Measurements from ENCODE around the gene KLHL17. TPM values are rescaled to one million over a fixed set of nuclear protein-coding genes. Genes with fewer than 3 reads are reported as not detected.
"Not testable (repeated sequence)": the region's sequence is repeated elsewhere in the genome, so short reads cannot be mapped to it uniquely, and the experiment has no call there.

Gene KLHL17
- total RNA-seq, 2 donors from 2014 or later = 10.9 to 24.5 TPM

DNA sequence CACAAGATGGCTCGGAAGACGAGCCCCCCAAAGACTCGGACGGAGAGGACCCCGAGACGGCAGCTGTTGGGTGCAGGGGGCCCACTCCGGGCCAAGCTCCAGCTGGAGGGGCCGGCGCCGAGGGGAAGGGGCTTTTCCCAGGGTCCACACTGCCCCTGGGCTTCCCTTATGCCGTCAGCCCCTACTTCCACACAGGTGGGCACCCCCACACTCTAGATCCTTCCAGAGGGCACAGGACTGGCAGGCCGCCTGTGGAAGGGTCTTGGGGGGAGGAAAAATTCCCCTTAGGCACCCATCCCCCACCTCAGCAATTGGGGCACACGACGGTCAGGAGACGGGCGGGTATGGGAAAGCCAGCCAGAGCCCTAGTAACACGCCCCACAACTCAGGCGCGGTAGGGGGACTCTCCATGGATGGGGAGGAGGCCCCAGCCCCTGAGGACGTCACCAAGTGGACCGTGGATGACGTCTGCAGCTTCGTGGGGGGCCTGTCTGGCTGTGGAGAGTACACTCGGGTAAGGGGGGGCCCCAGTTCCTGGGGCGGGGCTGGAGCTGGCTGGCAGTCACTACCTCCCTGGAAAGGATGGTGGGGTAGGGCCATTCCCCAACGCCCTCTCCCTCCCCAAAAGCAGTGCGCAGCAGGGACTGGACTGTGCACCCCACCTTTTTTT, 17.4 kb upstream of the KLHL17 start:
- intact Hi-C loops (cut with DNase I) = no loop called here
- H3K27ac ChIP-seq = peak overlapping the region; percentile 30 to 41
- H3K4me1 ChIP-seq (replicated peaks) = peaks cover 18% of the 10 kb centered on the region
- peaks cover 0 to 11% of the 10 kb centered on the region in 2 donors for H3K36me3 ChIP-seq
- H3K9me3 ChIP-seq = no peaks in the 10 kb centered on the region
- H3K4me3 ChIP-seq = peak overlapping the region; percentile 21 to 31
- WGBS = 16% methylated on average over 27 of the region's 27 CpGs
- no peaks in the 10 kb centered on the region for H3K27me3 ChIP-seq (replicated peaks; ENCODE audit: insufficient read depth)
- TF ChIP-seq POLR2A (IDR thresholded peaks at IDR 0.05) (no peak), POLR2AphosphoS5 (IDR thresholded peaks at IDR 0.05) (no peak), CTCF (IDR thresholded peaks at IDR 0.05) (no peak)
- DNase-seq (ENCODE audit: low spot score) = no peak

GRCh38 chr1:943545-944340, 16.6 kb upstream of the KLHL17 start:
- Histone ChIP-seq H3K9me3 (no peaks in the 10 kb centered on the region), H3K27ac (peak overlapping the region; percentile 5 to 17), H3K36me3 (peaks cover 2 to 19% of the 10 kb centered on the region in 2 donors), H3K4me3 (no peak overlapping the region), H3K4me1 (replicated peaks) (peaks cover 18% of the 10 kb centered on the region), H3K27me3 (replicated peaks; ENCODE audit: insufficient read depth) (no peaks in the 10 kb centered on the region)
- 74% methylated on average over 26 of the region's 27 CpGs for WGBS
- DNase-seq (ENCODE audit: low spot score) = no peak
- TF ChIP-seq POLR2A (IDR thresholded peaks at IDR 0.05) (no peak), POLR2AphosphoS5 (IDR thresholded peaks at IDR 0.05) (no peak), CTCF (IDR thresholded peaks at IDR 0.05) (no peak)
- intact Hi-C loops (cut with DNase I) = no loop called here

DNA sequence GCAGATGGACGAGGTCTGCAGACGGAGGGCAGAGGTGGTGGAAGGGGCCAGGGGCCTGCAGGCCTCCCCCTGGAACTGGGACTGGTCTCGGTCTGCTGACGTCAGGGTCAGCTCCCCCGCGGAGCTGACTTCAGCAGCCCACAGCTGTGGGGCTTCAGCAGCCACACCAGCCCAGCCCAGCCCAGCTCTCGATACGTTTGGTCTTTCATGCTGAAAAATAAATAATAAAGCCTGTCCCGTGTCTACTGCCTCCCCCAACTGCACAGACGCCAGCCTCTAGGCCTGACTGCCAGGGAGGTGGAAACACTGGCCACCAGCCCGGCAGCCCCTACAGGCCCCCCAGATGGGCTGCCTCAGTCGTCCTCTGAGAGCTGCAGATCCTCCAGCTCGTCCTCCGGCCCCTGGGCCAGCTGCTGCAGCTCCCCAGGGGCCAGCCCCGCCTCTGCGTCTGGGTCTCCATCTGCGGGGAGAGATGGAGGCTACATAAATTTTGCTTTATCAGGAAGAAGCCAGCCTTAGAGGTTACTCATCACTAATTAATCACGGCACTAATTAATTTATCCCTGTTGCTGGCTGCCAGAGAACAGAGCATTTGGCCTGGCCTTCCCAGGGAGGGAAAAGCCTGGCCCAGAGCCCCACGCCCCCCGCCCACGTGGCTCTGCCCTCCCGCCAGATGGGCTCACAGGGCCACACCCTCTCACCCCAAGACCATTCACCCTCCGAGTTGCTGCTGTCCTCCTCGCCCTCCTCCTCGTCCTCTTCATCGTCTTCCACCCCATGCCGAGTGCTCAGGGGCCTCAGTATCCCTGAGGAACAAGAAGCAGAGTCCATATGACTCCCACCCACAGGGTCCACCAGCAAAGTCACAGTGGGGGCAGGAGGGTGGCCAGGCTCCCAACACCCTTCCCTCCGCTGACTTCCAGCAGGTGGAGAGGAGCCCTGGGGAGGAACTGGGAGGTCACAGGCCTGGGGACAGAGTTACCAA, 15.8 kb upstream of the KLHL17 start:
- TF ChIP-seq POLR2A (IDR thresholded peaks at IDR 0.05) = no peak
- no peak for TF ChIP-seq CTCF (IDR thresholded peaks at IDR 0.05)
- no peak for TF ChIP-seq POLR2AphosphoS5 (IDR thresholded peaks at IDR 0.05)
- WGBS = 60% methylated on average over 28 of the region's 28 CpGs
- Histone ChIP-seq H3K4me1 (replicated peaks) (peaks cover 18% of the 10 kb centered on the region), H3K9me3 (no peaks in the 10 kb centered on the region), H3K27me3 (replicated peaks; ENCODE audit: insufficient read depth) (no peaks in the 10 kb centered on the region), H3K27ac (peak overlapping the region; percentile 5 to 17), H3K36me3 (peaks cover 9 to 20% of the 10 kb centered on the region in 2 donors), H3K4me3 (no peak overlapping the region)
- intact Hi-C loops (cut with DNase I) = no loop called here
- no peak for DNase-seq (ENCODE audit: low spot score)

DNA sequence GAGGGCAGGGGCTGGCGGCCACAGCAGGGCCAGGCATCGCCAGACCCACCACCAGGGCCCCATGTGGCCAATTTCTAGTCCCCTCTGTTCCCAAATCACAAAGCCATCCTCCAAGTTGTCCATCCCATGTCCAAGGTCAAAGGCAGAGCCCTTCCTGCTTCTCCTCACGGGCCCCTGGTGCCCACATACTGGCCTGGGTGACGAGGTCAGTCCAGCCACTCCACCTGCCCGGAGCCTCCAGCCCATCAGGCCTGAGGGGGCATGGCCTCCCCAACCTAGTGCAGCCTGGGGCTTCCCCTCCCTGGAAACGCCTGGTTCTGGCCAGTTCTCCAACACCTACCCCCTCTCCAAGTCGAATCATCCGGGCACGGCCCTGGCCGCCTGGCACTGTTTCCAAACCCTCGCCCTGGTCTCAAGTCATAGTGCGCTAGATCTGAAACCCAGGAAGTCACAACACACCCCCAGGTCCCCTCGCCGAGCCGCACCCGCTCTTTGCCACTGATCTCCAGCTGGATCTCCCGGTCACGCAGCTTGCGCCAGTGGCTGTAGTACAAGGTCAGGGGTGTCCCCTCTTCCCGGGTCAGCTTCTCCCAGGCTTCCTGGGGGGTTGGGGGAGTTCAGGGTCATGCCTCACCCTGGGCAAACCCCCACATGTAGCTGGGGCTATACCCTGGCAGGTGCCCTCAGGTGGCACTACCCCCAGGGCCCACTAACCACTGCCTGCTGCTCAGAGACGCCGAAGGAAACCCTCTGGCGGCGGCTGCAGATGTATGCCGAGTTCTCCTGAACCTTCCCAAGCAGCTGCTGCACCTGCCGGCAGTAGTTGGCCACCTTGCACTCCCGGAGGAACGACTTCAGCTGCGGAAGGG, 14.5 kb upstream of the KLHL17 start:
- intact Hi-C loops (cut with DNase I) = no loop called here
- DNase-seq (ENCODE audit: low spot score) = no peak
- Histone ChIP-seq H3K36me3 (peaks cover 10 to 22% of the 10 kb centered on the region in 2 donors), H3K9me3 (no peaks in the 10 kb centered on the region), H3K4me3 (no peak overlapping the region), H3K4me1 (replicated peaks) (peaks cover 18% of the 10 kb centered on the region), H3K27me3 (replicated peaks; ENCODE audit: insufficient read depth) (no peaks in the 10 kb centered on the region), H3K27ac (no peak overlapping the region)
- TF ChIP-seq POLR2AphosphoS5 (IDR thresholded peaks at IDR 0.05) (no peak), CTCF (IDR thresholded peaks at IDR 0.05) (no peak), POLR2A (IDR thresholded peaks at IDR 0.05) (no peak)
- WGBS = 89% methylated on average over 29 of the region's 29 CpGs

DNA sequence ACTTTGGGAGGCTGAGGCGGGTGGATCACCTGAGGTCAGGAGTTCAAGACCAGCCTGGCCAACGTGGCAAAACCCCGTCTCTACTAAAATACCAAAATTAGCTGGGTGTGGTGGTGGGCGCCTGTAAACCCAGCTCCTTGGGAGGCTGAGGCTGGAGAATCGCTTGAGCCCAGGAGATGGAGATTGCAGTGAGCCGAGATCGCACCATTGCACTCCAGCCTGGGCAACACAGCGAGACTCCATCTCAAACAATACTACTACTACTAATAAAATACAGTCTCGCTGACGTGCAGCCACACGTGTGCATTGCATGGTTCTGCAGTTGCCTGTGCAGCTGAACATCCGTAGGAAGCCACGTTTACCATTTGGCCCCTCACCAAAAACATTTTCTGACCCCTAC, 13.6 kb upstream of the KLHL17 start:
- 96% methylated on average over 13 of the region's 13 CpGs for WGBS
- DNase-seq (ENCODE audit: low spot score); intact Hi-C loops (cut with DNase I); H3K4me3 ChIP-seq; H3K27ac ChIP-seq; H3K27me3 ChIP-seq (replicated peaks; ENCODE audit: insufficient read depth); H3K9me3 ChIP-seq: not testable (repeated sequence)
- Histone ChIP-seq H3K4me1 (replicated peaks) (peaks cover 13% of the 10 kb centered on the region), H3K36me3 (peaks cover 10 to 29% of the 10 kb centered on the region in 2 donors)

Measured in prostate gland (tissue), 2 donors.